PFSK-1 (cell line): ENCODE measurements around the gene IL25.

Source experiments
- POLR2AphosphoS5 ChIP-seq: IDR thresholded peaks from 2 replicates; pipeline ENCODE4 v1.6.1; 2012; ENCODE audit warnings: low read depth, mild to moderate bottlenecking, control low read depth, low read length, moderate library complexity
- REST ChIP-seq, 2 experiments: IDR thresholded peaks; 2 replicates each; pipeline versions ENCODE4 v1.6.1 to v1.8.0; 2011 to 2012; ENCODE audit warnings: low read depth in 2 of 2, low read length in 2 of 2, control low read depth in 1 of 2, inconsistent platforms in 1 of 2, mild to moderate bottlenecking in 1 of 2, moderate library complexity in 1 of 2; ENCODE audit not compliant: insufficient read depth in 1 of 2

GRCh38 chr14:23382731-23383440 is 10.3 kb downstream of the IL25 start:
- TF ChIP-seq POLR2AphosphoS5 (no peak), REST (IDR thresholded peaks at IDR 0.05; ENCODE audit: insufficient read depth in 1 of 2, low read depth in 2 of 2, low read length in 2 of 2) (no peak)
